Panc1 (cell line): ENCODE data around the gene CETP.

Experiments used
- SIN3A ChIP-seq: IDR thresholded peaks from 2 replicates; pipeline ENCODE4 v1.6.1; 2012; ENCODE audit warnings: low read depth, mild to moderate bottlenecking, low read length, moderate library complexity, borderline replicate concordance; ENCODE audit not compliant: insufficient read depth
- TF ChIP-seq, protein P1 (sequence below), 2 experiments: IDR thresholded peaks; 2 replicates each; pipeline ENCODE4 v1.6.1; 2011 to 2012; ENCODE audit warnings: low read depth in 2 of 2, control low read depth in 1 of 2, low read length in 1 of 2, mild to moderate bottlenecking in 1 of 2, moderate library complexity in 1 of 2; ENCODE audit not compliant: insufficient read depth in 1 of 2

DNA sequence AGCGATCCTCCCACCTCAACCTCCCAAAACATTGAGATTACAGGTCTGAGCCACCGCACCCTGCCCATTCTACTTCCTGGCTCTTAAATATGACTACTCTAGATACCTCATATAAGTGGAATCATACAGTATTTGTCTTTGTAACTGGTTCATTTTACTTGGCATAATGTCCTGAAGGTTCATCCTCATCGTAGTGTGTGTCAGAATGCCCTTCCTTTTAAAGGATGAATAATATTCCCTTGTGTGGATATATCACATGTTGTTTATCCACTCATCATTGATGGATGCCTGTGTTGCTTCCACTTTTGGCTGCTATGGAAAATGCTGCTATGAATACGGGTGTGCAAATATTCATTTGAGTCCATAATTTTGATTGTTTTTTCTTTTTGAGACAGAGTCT, 5.7 kb upstream of the CETP start:
- TF ChIP-seq, protein P1, sequence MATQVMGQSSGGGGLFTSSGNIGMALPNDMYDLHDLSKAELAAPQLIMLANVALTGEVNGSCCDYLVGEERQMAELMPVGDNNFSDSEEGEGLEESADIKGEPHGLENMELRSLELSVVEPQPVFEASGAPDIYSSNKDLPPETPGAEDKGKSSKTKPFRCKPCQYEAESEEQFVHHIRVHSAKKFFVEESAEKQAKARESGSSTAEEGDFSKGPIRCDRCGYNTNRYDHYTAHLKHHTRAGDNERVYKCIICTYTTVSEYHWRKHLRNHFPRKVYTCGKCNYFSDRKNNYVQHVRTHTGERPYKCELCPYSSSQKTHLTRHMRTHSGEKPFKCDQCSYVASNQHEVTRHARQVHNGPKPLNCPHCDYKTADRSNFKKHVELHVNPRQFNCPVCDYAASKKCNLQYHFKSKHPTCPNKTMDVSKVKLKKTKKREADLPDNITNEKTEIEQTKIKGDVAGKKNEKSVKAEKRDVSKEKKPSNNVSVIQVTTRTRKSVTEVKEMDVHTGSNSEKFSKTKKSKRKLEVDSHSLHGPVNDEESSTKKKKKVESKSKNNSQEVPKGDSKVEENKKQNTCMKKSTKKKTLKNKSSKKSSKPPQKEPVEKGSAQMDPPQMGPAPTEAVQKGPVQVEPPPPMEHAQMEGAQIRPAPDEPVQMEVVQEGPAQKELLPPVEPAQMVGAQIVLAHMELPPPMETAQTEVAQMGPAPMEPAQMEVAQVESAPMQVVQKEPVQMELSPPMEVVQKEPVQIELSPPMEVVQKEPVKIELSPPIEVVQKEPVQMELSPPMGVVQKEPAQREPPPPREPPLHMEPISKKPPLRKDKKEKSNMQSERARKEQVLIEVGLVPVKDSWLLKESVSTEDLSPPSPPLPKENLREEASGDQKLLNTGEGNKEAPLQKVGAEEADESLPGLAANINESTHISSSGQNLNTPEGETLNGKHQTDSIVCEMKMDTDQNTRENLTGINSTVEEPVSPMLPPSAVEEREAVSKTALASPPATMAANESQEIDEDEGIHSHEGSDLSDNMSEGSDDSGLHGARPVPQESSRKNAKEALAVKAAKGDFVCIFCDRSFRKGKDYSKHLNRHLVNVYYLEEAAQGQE (IDR thresholded peaks at IDR 0.05; ENCODE audit: insufficient read depth in 1 of 2, low read depth in 2 of 2, low read length in 1 of 2): no peak
- no peak for TF ChIP-seq SIN3A
